Loucy (cell line): ENCODE measurements around the gene GJA9.

Experiments used
- EZH2phosphoT487 ChIP-seq: fragments of 200-600 bp; IDR thresholded peaks from 2 replicates; pipeline ENCODE4 v1.6.1; 2018; ENCODE audit warnings: antibody characterized with exemption, mild to moderate bottlenecking, moderate library complexity, borderline replicate concordance
- TF ChIP-seq, protein P1 (sequence below): fragments of 200-600 bp; sonication (generic); conservative IDR thresholded peaks from 2 replicates; pipeline ENCODE4 v1.5.1; 2014; ENCODE audit warnings: mild to moderate bottlenecking, antibody characterized with exemption, low read length

DNA sequence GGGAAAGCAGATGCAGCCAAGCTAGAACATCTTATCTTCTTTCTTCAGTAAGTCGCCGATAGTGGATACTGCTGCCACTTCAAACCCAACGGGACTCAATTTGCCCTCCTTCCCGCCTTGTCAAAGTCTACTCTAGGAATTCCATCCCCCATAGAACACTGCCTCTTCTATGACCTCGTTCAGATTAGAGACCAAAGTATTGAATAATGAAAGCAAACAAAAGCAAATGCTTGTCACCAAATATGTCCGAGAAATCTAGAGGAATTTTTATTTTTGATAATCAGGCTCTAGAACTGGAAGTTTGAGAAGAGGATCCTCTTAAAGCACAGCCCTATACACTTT is 21.0 kb downstream of the GJA9 start:
- TF ChIP-seq, protein P1, sequence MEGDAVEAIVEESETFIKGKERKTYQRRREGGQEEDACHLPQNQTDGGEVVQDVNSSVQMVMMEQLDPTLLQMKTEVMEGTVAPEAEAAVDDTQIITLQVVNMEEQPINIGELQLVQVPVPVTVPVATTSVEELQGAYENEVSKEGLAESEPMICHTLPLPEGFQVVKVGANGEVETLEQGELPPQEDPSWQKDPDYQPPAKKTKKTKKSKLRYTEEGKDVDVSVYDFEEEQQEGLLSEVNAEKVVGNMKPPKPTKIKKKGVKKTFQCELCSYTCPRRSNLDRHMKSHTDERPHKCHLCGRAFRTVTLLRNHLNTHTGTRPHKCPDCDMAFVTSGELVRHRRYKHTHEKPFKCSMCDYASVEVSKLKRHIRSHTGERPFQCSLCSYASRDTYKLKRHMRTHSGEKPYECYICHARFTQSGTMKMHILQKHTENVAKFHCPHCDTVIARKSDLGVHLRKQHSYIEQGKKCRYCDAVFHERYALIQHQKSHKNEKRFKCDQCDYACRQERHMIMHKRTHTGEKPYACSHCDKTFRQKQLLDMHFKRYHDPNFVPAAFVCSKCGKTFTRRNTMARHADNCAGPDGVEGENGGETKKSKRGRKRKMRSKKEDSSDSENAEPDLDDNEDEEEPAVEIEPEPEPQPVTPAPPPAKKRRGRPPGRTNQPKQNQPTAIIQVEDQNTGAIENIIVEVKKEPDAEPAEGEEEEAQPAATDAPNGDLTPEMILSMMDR, result no peak
- TF ChIP-seq EZH2phosphoT487, result no peak
